T-helper 17 cell (primary cell): ENCODE results near the gene UGGT1. TPM values are rescaled to one million over a fixed set of nuclear protein-coding genes. Genes with fewer than 3 reads are reported as not detected.

Source experiments
- total RNA-seq, 4 donors: library from RNA in 2 of 4; stranded (reverse) in 2 of 4; gene quantifications; one replicate each; pipeline ENCODE4 v1.2.3 and lab custom pipeline; 2022 to 2026

UGGT1 gene
- total RNA-seq, 2 donors from 2014 or later, result 37.1 to 51.2 TPM

Other genes with a start within 250 kb of the UGGT1 start
- 10 to 100 TPM; 19.6 to 29.7 TPM for gene POLR2D, start 233.0 kb upstream of the UGGT1 start, total RNA-seq
- gene AMMECR1L, start 205.2 kb upstream of the UGGT1 start, total RNA-seq, result 10 to 100 TPM; 15.6 to 17.0 TPM
- gene SAP130, start 63.1 kb upstream of the UGGT1 start, total RNA-seq, result 10 to 100 TPM; 31.9 to 34.1 TPM
- gene HS6ST1, start 227.7 kb downstream of the UGGT1 start, total RNA-seq, result 10 to 100 TPM; 12.5 to 12.9 TPM